HTERT RPE-1 (cell line): ENCODE results near the gene MBNL1.

ENCODE experiments used
- in situ Hi-C: fragments of 300-500 bp; cut with MboI; formaldehyde crosslinking; loops from 4 replicates; pipeline ENCODE4 v1.14.3; 2020; ENCODE audit warnings: low sequenced_read_pairs

Gene MBNL1

DNA sequence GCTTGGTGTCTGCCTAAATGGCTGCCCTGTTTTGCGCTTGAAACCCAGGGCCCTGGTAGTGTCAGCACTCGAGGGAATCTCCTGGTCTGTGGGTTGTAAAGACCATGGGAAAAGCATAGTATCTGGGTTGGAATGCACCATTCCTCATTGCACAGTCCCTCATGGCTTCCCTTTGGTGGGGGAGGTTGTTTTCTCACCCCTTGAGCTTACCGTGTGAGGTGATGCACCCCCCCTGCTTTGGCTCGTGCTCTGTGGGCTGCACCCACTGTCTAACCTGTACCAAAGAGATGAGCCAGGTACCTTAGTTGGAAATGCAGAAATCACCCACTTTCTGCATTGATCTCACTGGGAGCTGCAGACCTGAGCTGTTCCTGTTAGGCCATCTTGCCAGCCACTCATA, 104.7 kb downstream of the MBNL1 start:
- in situ Hi-C loops, result no loop called here

DNA sequence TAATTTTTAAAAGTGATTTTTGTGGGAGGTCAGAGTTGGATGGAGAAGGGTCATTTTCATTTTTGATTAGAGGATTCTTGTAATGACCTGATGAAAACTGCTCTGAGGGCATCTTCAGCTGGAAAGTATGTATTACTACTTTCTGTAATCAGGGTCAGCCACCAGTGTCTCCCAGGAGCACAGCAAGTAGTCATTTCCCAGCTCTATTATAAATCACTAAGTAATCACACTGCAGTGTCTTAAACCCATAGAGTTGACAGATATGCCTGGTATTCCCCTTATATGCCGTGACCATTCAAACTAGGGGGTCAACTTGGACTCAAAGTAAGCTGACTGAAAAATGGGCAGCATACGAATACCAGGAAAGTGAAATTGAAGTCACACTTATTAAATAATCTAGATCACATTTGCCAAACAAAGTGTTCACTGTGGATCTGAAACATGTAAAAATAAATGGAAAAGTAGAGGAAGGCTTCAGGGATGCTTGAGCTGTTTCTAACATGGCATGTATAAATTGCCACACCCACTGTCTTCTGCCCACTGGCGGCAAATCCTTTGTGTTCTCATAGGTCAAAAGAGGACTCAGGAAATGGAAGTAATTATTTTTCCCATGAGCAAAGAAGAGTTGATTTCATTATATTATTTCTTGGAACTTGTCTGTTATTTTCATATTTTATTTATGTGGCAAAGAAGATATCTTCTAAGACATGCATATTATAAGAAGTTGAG, 105.7 kb downstream of the MBNL1 start:
- in situ Hi-C loops, result no loop called here

DNA sequence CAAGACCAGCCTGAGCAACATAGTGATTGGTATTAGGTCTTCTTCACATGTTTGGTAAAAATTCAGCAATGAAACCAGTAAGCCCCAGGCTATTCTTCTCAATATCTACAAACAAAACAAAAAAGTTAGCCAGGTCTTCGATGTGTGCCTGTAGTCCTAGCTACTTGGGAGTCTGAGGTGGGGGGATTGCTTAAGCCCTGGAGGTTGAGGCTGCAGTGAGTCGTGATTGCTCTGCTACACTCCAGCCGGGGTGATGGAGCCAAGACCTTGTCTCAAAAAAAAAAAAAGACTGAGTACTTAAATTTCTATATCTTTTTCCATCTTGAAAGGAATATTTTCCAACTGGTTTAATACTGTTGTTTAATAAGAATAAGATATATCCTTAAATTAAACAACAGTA, 106.8 kb downstream of the MBNL1 start:
- in situ Hi-C loops, result no loop called here

DNA sequence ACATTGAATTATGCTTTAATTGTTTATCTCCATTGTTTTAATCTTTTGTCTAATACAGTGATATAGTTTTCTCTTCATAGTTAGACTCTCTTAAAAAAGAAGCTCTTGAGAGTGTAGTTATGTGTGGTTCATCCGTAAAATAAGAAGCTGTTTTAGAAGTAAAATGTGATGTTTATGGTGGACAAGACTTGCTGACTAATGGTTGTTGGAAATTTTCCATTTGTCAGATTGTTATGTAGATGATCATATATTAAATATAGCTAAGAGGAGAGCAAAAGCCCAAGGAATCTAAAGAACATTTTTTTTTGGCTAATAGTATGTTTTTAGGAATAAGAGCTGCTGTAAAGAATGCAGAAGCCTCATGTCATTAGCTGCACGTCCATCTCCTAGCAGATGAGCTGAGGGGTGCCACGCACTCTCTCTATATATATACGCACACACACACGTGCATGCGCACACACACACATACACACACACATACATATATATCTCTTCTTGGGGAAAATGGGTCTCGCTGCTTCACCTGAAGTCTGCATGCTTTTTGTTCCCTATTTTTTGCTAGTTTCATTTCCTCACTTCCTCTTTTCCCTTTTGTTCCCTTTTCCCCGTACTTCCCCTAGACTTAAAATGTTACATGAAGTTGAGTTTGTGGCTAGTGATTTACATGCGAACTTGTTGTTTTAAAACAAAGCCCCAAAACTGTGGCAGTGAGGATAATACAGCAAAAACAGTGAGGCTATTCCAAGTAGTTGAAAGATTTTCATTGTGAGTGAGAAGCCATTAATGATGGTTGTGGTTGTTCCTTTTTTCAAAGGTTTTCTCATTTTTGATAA, 107.8 kb downstream of the MBNL1 start:
- in situ Hi-C loops, result no loop called here

DNA sequence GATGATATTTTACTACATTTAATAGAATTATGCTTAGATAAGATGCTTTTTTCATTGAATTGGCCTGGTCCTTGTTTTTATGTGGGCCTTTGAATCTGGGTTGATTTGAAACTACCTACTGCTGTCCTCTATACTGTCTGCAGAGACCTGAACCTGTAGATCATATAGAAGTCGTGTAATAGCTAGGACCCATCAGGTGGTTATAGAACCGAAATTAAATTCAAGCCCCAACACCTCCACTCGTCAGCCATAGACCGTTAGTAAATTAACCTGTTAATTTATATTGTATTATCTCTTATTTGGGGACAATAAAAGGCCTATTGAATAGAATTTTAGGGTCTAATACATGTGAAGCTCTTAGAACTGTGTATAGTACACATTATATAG, 108.4 kb downstream of the MBNL1 start:
- in situ Hi-C loops, result no loop called here

DNA sequence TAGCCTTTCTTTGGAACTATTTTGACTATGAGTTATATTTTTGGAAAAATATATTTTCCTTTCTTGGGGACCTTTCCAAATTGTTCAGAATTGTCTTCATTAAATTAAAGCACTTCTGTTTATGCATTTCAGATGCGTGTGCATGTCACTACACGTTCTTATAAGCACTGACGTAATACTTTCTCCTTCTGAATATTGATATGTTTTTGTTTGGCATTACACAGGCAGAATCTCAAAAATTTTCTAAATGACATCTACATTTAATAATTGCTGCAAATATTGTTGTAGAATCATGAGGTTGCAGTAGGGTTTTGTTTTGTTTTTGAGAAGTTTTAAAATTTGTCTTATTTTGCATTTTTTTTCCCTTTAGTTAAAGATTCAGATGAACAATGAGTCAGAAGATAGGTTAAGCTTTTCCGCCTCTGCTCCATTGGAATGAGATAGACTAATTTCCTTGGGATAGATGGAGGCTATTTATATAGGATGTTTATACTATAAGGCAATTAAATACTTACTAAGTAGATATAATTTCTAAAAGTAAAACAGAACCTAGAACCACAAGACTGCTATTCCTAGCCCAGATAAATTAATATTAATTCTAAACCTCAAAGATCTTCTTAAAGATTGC, 110.8 kb downstream of the MBNL1 start:
- in situ Hi-C loops, result no loop called here

DNA sequence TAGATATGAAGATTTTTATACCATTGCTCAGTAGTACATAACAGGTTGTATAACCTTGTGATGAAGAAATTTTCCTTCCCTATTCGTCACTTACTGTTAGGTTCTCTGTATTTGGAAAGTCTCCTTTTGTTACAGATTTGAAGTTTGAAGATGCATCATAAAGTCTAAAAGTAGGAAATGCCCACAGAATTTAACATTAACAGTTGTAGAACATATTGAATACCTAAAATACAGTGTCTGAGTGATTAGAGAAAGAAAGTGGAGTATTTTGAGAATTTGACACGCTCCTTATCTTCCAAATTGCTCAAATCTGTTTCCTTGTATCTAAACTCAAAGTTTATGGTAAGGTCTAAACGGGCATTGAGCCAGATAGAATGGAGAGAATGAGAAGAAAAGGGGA, 111.3 kb downstream of the MBNL1 start:
- in situ Hi-C loops, result no loop called here

DNA sequence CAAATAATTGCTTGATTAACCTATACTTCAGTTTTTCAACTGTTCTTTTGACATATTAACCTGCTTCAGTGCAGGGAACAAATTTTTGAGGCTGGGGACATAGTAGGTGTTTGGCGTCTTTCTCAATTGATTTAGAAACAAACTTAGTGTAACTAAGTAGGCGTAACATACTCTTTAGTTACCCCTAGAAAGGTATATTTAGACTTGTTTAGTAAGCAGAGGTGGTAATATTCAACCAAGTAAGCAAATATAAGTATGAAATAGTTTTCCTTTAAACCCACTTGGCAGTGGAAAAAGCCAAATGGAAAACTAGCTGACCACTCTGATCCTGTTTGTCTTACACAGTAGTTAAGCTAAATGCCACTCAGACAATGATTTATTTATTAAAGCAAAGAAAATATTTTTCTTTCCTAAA, 113.2 kb downstream of the MBNL1 start:
- in situ Hi-C loops, result no loop called here

DNA sequence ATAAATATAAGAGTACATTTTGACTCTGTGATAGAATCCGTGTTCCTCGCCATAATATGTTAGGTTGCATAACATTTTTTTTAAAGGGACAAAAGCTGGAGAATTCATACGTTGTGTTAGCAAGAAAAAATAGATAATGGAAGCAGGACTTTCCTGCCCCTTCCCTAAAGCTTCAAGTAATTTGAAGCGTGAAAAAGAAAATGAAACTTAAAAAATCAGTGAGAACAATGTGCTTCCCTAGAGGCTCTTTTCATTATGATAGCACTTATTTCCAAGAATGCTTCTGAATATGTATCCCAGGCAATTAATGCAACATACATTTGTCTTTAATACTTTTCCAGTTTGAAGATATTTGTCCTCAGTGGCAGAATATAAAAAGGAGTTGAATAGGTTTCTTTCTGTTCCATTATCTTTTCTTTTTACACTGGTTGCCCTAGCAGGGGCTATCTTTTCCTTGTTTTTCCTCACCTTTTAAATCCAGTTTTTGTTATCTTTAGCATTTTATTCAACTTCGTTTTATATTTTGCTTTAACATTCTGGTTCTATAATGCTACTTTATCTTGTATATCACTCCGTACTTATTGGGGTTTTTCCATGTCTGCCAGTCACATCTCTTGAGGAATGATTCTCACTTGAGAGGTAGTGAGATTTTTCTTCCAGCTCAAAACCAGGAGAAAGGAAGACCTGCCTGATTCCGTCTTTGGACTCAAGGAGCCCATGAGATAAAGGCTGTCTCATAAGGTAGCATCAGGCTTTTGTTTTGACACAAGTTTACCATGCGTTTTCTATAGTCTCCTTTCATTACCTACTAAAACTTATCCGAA, 113.8 kb downstream of the MBNL1 start:
- in situ Hi-C loops, result no loop called here

DNA sequence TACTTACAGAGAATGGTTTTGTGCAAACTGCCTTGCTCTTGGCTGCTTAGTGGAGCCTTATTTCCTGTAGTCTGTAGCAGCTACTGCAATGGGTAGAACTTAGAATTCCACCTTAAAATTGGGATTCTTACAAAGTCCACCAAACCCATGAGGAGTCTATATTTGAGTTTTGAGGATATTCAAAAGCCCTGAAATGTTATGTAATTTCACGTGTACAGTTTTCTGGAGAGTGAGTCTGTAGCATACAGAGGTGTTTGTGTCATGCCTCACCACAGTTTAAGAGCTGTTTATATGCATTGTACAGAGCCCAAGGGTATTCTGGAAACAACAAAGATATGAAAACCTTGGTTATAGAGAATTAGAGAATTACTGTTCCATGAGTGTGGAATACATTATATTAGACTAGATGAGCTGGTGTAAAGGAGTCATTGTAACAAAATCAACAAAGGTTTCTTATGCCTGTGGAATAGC, 114.4 kb downstream of the MBNL1 start:
- in situ Hi-C loops, result no loop called here

DNA sequence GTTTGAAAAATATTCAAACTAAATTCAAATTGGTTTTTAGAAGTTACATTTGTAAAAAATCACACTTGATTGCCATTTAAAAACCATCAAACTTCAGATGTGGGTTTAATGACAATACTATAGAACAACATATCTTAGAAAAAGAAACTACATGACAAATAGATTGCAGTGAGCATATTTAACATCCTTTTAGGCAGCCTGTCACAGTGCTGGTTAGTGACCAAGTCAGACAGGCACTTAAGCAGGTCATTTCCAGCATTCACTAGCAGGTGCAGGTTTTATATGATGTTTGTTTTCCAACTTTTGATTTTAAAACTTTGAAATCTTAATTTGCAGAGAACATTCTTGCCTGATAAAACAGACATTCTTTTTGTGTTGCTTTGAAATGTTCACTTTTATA, 115.7 kb downstream of the MBNL1 start:
- in situ Hi-C loops, result no loop called here

DNA sequence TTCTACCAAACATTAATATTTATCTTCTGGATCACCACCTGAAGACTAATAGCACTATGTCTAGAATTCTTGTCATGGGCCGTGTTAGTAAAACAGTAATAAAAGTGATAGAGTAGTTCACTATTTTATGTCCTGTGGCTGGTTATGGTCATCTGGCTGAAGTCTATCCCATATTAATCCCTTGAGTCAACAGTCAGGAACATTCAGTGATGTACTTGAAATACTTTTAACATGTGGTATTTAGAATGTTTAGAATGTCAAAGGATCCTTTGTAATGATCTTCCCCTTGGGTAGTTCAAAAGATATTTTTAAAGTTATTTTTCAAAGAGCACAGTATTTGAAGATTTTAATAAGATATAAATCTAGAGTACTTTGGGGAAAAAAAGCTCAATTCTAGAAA, 117.0 kb downstream of the MBNL1 start:
- in situ Hi-C loops, result no loop called here

DNA sequence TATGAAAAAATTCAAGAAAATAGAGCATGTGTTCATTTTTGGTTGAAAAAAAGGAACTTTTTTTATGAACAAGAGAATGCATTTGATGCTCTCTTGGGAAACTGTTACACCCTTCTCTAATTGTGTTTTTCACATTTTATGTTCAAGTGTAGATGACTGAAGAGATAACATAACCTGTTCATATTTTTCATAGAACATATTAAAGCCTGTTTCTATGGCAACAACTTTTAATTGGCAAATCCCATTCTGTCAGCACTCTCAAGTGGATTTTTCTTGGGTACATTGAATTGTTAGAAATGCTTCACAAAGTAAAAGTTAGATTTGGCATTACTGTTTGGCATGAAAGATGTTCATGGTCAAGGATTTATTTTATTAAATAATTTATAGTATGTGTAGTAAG, 117.5 kb downstream of the MBNL1 start:
- in situ Hi-C loops, result no loop called here

DNA sequence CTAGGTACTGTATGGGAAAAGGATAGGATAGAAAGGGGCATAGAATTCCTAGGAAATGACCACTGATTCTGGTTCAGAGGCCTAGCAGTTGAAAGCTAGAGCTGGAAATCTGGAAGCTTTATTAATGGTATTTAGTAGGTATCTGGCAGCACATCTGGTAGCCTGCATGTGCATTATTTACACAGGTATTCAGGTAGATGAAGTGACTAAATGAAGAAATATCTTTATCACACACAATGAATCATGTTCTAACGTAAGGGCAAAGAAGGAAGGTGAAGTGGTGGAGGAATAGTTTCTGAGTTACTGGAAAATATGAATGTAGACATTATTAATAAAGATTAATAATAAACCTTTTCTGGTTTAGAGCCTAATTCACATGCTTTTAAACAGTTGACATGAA, 119.9 kb downstream of the MBNL1 start:
- in situ Hi-C loops, result no loop called here

DNA sequence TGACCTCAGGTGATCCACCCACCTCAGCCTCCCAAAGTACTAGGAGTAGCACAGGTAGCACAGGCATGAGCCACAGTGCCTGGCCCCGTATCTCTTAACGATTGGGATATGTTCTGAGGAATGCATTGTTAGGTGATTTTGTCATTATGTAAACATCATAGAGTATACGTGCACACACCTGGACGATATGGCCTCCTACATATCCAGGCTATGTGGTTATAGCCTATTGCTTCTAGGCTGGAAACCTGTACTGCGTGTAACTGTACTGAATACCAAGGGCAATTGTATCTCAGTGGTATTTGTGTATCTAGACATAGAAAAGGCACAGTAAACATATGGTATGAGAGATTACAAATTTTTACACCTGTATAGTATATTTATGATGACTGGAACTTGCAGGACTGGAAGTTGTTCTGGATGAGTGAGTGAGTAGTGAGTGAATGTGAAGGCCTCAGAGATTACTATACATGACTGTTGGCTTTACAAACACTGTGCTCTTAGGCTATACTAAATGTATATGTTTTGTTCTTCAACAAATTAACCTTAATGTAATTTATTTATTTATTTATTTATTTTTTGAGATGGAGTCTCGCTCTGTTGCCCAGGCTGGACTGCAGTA, 120.7 kb downstream of the MBNL1 start:
- in situ Hi-C loops, result no loop called here

DNA sequence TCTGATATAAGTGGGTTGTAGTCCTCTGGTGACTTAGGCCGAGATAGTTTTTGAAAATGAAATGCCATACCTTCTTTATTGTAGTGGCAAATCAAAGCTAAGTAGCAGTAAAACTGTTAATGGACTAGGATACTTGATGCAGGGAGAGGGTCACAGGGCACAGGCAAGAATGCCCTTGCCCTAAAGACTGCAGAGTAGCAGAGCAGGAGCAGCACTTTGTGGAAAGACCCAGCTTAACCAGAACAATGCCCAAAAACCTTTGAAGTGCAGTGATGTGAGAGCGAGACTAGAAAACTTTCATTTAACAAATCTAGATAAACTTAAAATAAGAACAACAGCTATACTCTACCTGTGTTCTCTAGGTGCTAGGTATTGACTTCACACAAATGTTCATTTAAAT, 121.9 kb downstream of the MBNL1 start:
- in situ Hi-C loops, result no loop called here

DNA sequence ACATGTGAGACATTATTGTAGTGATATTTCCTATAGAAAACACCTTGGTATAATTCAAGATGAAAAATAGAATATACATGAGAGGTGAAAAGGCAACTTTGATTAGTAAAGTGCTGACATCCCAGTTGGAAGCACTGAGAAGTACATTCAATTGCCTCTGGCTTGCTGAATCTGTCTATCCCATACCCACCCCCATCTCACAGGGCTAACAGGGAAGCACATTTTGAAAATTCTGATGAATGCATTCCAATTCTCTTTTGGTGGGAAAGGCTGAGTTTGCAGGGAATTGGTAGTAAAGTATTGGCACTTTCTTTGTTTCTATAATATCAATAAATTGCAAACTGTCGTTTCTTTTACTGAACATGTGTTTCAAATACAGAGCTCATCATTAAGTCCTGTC, 122.9 kb downstream of the MBNL1 start:
- in situ Hi-C loops, result no loop called here

DNA sequence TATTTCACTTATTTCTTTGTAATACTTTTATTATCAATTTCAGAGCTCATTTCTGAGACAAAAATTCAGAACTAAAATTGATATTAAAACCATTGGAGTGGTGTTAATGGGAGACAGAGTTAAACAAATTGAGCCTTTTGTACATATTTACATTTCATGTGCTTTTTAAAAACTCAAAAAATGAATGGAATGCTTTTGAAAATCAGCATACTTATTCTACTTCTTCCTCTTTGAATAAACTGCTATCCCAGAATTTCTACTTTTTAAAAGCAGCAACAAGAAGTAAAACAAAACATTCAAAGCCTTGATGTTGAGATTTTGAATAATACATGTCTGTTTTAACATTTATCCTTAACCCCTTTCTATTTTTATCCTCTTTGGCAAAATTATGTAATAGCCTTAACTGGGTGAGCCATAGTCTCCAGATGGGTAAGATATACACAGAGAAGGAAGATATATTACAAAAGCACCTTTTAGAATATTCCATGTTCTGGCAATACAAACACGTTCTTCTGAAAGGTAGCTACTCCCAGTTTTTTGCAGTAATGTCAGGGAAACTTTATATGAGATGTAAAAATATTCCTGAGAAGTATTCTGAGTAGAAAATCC, 123.6 kb downstream of the MBNL1 start:
- in situ Hi-C loops, result no loop called here

DNA sequence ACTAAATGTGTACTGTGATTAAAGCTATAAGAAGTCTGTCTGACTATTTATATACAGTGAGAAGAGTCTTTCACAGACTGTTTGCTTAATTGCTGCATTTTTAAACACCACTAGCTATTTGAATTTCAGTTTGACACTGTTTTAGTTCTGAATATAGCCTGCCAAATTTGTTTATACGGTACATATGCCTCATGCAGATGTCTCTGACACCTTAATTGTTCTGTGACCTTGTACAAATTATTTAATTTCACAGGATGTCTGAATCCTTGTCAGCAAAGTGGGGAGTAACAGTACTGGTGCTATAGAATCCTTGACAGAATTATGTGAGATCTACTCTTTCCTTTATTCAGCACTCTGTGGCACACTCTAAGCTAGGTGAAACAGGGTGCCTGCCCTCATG, 125.5 kb downstream of the MBNL1 start:
- in situ Hi-C loops, result no loop called here

DNA sequence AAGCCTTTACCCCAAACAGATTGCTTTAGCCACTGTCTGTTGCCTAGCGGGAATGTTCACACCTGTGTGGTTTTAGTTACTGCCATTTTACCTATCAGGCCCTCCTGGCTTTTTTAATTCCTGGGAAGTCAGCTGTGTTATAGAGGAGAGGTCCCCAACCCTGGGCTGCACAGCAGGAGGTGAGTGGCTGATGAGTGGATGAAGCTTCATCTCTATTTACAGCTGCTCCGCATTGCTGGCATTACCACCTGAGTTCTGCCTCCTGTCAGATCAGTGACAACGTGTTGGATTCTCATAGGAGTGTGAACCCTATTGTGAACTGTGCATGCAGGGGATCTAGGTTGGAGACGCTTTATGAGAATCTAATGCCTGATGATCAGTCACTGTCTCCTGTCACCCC, 127.0 kb downstream of the MBNL1 start:
- in situ Hi-C loops, result no loop called here
